Endothelial cell (in vitro differentiated cells): ENCODE results near the gene SLC13A2. TPM values are rescaled to one million over a fixed set of nuclear protein-coding genes. Genes with fewer than 3 reads are reported as not detected.
"Not testable (repeated sequence)": the region's sequence is repeated elsewhere in the genome, so short reads cannot be mapped to it uniquely, and the experiment has no call there.

ENCODE experiments used
- DNase-seq: peaks from one replicate; pipeline ENCODE4 v3.0.0; 2021; ENCODE audit warnings: low spot score
- H3K27ac Mint-ChIP-seq: one replicate; pipeline ENCODE4 v1.8.0; 2021; ENCODE audit warnings: mixed read lengths, inconsistent platforms; ENCODE audit not compliant: unreplicated experiment
- H3K27me3 Mint-ChIP-seq: one replicate; pipeline ENCODE4 v1.8.0; 2021; ENCODE audit warnings: mild to moderate bottlenecking, moderate library complexity, mixed read lengths, inconsistent platforms; ENCODE audit not compliant: unreplicated experiment
- H3K36me3 Mint-ChIP-seq: one replicate; pipeline ENCODE4 v1.8.0; 2021; ENCODE audit warnings: mild to moderate bottlenecking, low read depth, mixed read lengths, inconsistent platforms; ENCODE audit not compliant: unreplicated experiment
- H3K4me1 Mint-ChIP-seq: one replicate; pipeline ENCODE4 v1.8.0; 2021; ENCODE audit warnings: mild to moderate bottlenecking, mixed read lengths, inconsistent platforms; ENCODE audit not compliant: unreplicated experiment
- H3K4me3 Mint-ChIP-seq: one replicate; pipeline ENCODE4 v1.8.0; 2021; ENCODE audit warnings: mild to moderate bottlenecking, mixed read lengths, inconsistent platforms; ENCODE audit not compliant: unreplicated experiment
- H3K9me3 Mint-ChIP-seq: one replicate; pipeline ENCODE4 v1.8.0; 2021; ENCODE audit warnings: mixed read lengths, inconsistent platforms; ENCODE audit not compliant: unreplicated experiment
- total RNA-seq: library from RNA; stranded (reverse); fragmentation: NEBNext Ultra II Directional; extraction: Animal tissue kit (Norgen Biotek cat#: 25700); gene quantifications from one replicate; pipeline ENCODE4 v1.2.1, GENCODE V29; 2021; ENCODE audit not compliant: unreplicated experiment
- TF ChIP-seq, protein P1 (sequence below): fragments of 200-600 bp; sonication (generic); IDR thresholded peaks from one replicate; pipeline ENCODE4 v1.5.0; 2021; ENCODE audit warnings: antibody characterized with exemption; ENCODE audit not compliant: unreplicated experiment

SLC13A2 gene
- total RNA-seq, 1 donor from 2014 or later: not detected

DNA sequence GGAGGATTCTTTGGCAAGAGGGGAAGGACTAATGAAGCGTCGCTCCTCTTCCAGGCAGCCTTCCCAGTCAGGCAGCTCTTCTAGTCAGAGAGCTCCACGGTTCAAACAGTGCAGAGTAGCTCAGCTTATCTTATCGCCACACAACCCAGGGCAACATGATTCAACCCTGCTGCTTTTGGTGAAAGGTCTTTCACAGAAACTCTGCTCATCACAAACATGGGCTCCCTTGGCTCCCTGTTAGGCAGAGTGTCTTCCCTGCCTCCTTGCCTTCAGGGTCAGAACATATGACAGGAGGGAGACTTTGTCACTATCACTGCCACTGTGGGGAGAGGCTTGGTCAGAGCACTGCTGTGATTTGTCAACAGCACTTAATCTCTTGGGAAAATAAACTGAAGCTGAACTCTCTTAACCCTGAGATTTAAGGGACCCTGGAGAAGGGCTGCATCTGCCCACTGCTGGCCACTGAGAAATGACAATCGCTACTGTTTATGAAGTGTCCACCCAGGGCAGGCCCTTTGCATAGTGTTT is 6.9 kb upstream of the SLC13A2 start:
- Mint-ChIP-seq H3K9me3 (no peaks in the 10 kb centered on the region), H3K27me3 (peaks cover 3% of the 10 kb centered on the region), H3K4me3 (no peak overlapping the region), H3K27ac (no peak overlapping the region), H3K4me1 (peaks cover 11% of the 10 kb centered on the region), H3K36me3 (no peaks in the 10 kb centered on the region)
- TF ChIP-seq, protein P1, sequence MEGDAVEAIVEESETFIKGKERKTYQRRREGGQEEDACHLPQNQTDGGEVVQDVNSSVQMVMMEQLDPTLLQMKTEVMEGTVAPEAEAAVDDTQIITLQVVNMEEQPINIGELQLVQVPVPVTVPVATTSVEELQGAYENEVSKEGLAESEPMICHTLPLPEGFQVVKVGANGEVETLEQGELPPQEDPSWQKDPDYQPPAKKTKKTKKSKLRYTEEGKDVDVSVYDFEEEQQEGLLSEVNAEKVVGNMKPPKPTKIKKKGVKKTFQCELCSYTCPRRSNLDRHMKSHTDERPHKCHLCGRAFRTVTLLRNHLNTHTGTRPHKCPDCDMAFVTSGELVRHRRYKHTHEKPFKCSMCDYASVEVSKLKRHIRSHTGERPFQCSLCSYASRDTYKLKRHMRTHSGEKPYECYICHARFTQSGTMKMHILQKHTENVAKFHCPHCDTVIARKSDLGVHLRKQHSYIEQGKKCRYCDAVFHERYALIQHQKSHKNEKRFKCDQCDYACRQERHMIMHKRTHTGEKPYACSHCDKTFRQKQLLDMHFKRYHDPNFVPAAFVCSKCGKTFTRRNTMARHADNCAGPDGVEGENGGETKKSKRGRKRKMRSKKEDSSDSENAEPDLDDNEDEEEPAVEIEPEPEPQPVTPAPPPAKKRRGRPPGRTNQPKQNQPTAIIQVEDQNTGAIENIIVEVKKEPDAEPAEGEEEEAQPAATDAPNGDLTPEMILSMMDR: no peak
- no peak for DNase-seq

DNA sequence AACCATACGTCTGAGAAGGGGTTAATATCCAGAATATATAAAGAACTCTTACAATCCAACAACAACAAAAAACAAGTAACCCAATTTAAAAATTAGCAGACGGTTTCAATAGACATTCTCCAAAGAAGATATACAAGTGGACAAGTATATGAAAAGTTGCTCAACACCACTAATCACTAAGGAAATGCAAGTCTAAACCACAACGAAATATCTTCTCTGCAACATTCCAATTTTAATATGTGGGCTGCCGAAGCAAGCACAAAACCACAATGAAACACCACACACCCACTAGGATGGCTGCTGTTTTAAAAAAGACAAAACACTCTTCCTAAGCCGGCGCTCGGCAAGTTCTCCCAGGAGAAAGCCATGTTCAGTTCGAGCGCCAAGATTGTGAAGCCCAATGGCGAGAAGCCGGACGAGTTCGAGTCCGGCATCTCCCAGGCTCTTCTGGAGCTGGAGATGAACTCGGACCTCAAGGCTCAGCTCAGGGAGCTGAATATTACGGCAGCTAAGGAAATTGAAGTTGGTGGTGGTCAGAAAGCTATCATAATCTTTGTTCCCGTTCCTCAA is 5.9 kb upstream of the SLC13A2 start:
- no peak for DNase-seq

DNA sequence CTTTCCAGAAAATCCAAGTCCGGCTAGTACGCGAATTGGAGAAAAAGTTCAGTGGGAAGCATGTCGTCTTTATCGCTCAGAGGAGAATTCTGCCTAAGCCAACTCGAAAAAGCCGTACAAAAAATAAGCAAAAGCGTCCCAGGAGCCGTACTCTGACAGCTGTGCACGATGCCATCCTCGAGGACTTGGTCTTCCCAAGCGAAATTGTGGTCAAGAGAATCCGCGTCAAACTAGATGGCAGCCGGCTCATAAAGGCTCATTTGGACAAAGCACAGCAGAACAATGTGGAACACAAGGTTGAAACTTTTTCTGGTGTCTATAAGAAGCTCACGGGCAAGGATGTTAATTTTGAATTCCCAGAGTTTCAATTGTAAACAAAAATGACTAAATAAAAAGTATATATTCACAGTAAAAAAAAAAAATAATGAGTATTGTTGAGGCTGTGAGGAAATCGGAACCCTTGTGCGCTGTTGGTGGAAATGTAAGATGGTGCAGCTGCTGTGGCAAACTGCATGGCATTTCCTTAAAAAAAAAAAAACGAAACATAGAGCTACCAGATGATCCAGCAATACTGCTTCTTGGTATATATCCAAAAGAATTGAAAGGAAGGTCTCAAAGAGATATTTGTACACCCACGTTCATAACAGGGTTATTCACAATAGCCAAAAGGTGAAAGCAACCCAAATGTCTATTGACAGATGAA is 5.3 kb upstream of the SLC13A2 start:
- peaks cover 11% of the 10 kb centered on the region for H3K27me3 Mint-ChIP-seq
- peaks cover 11% of the 10 kb centered on the region for H3K4me1 Mint-ChIP-seq
- not testable (repeated sequence) for H3K9me3 Mint-ChIP-seq, H3K36me3 Mint-ChIP-seq, H3K27ac Mint-ChIP-seq, DNase-seq, H3K4me3 Mint-ChIP-seq

More for the DNA sequence above, 5.9 kb upstream of the SLC13A2 start:
- H3K36me3 Mint-ChIP-seq: no peaks in the 10 kb centered on the region
- TF ChIP-seq, protein P1: no peak
- peaks cover 6% of the 10 kb centered on the region for H3K27me3 Mint-ChIP-seq
- H3K9me3 Mint-ChIP-seq: no peaks in the 10 kb centered on the region
- H3K4me1 Mint-ChIP-seq: peaks cover 11% of the 10 kb centered on the region
- no peak overlapping the region for H3K4me3 Mint-ChIP-seq
- H3K27ac Mint-ChIP-seq: no peak overlapping the region

DNA sequence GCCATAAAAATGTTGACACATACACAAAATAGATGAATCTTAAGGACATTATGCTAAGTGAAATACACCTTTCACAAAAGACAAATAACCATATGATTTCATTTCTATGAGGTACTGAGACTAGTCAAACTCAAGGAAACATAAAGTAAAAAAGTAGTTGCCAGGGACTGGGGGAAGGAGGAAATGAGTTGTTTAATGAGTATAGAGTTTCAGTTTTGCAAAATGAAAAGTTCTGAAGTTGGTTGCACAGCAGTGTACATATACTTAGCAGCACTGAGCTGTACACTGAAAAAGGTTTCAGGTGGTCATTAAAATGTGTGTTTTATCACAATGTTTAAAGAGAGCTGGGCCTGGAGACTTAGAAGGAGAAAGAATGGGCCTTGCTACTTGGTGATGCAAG is 4.7 kb upstream of the SLC13A2 start:
- Mint-ChIP-seq H3K4me1 (peaks cover 11% of the 10 kb centered on the region), H3K36me3 (peaks cover 3% of the 10 kb centered on the region), H3K9me3 (no peaks in the 10 kb centered on the region), H3K27me3 (peaks cover 11% of the 10 kb centered on the region), H3K27ac (no peak overlapping the region), H3K4me3 (no peak overlapping the region)
- TF ChIP-seq, protein P1: no peak
- DNase-seq: no peak

DNA sequence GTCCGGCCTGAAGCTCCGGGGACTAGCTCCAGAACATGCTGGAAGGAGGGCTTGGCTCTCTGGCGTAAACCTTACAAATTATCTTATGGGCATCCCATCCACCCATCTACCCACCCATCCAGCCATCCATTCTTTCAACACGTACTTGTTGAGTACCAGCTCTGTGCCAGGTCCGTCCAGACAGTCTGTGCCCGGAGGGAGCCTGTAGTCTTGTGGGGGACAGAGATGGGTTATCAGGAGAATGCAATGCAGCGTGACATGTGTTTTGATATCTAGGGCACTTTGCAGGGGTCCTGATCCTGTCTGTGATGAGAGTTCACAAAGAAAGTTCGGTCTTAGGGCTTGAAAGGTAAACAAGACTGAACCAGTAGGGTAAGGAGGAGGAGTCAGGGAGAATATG is 4.1 kb upstream of the SLC13A2 start:
- Mint-ChIP-seq H3K27me3 (peaks cover 12% of the 10 kb centered on the region), H3K4me1 (peaks cover 14% of the 10 kb centered on the region), H3K9me3 (no peaks in the 10 kb centered on the region), H3K27ac (no peak overlapping the region), H3K4me3 (no peak overlapping the region), H3K36me3 (peaks cover 3% of the 10 kb centered on the region)
- TF ChIP-seq, protein P1: no peak
- no peak for DNase-seq
